Fibroblast of the aortic adventitia (primary cell): ENCODE results near the gene THSD1. TPM values are rescaled to one million over a fixed set of nuclear protein-coding genes. Genes with fewer than 3 reads are reported as not detected.
"Not testable (repeated sequence)": the region's sequence is repeated elsewhere in the genome, so short reads cannot be mapped to it uniquely, and the experiment has no call there.

ENCODE experiments used
- DNase-seq: peaks from one replicate; pipeline ENCODE4 v3.0.0-alpha.2; 2010; ENCODE audit warnings: low read depth
- H3K4me3 ChIP-seq: 2 replicates; pipeline ENCODE4 v1.5.1; 2011; ENCODE audit warnings: low read depth, mild to moderate bottlenecking, control low read depth, low read length, moderate library complexity
- CTCF ChIP-seq: IDR thresholded peaks from 2 replicates; pipeline ENCODE4 v1.5.1; 2011; ENCODE audit warnings: mild to moderate bottlenecking, low read length, control low read depth, inconsistent platforms; ENCODE audit not compliant: insufficient read depth
- total RNA-seq: library from RNA; depleted of rRNA; stranded (reverse); fragments of >200 nt; gene quantifications from 2 replicates; pipeline ENCODE4 v1.2.3, GENCODE V29; 2012; ENCODE audit warnings: low replicate concordance

THSD1 gene
- total RNA-seq, 1 donor: 6.0 TPM

GRCh38 chr13:52374873-52375411 lies 31.0 kb downstream of the THSD1 start:
- TF ChIP-seq CTCF: no peak
- no peak overlapping the region for H3K4me3 ChIP-seq
- DNase-seq: peak; percentile 38

- TF ChIP-seq CTCF: no peak
- no peak for DNase-seq
- H3K4me3 ChIP-seq: no peak overlapping the region
These were observed 31.6 kb downstream of the THSD1 start for GRCh38 chr13:52374389-52374788.

- H3K4me3 ChIP-seq, DNase-seq: not testable (repeated sequence)
These were observed 32.7 kb downstream of the THSD1 start for GRCh38 chr13:52373277-52373676.

GRCh38 chr13:52371736-52372247 lies 34.2 kb downstream of the THSD1 start:
- TF ChIP-seq CTCF: no peak
- no peak overlapping the region for H3K4me3 ChIP-seq
- peak; percentile 71 for DNase-seq

- no peak for DNase-seq
- H3K4me3 ChIP-seq: no peak overlapping the region
- TF ChIP-seq CTCF: no peak
These were observed 39.7 kb downstream of the THSD1 start for GRCh38 chr13:52366291-52366690.

GRCh38 chr13:52362169-52362887 lies 43.6 kb downstream of the THSD1 start:
- DNase-seq, H3K4me3 ChIP-seq: not testable (repeated sequence)

GRCh38 chr13:52361225-52361624 lies 44.7 kb downstream of the THSD1 start:
- no peak overlapping the region for H3K4me3 ChIP-seq
- no peak for DNase-seq
- no peak for TF ChIP-seq CTCF

- DNase-seq: peak; percentile 80
- TF ChIP-seq CTCF: no peak
- no peak overlapping the region for H3K4me3 ChIP-seq
These were observed 46.4 kb downstream of the THSD1 start for GRCh38 chr13:52359534-52359933.
